ENCODE measurements around the gene FHL1.

GRCh38 chrX:136097871-136098805 lies 49.2 kb upstream of the FHL1 start:
- TF ChIP-seq ZNF274 (IDR thresholded peaks at IDR 0.05; ENCODE audit: low read depth, low read length) (no peak), YY1 (IDR thresholded peaks at IDR 0.05; ENCODE audit: insufficient read depth, insufficient read length) (no peak)

Measured in NT2/D1 (cell line).